ENCODE results near the gene PRF1.

- no peak for TF ChIP-seq CTCF (IDR thresholded peaks at IDR 0.05 in 8 of 11, conservative IDR thresholded peaks at IDR 0.05 in 3 of 11)
- no peak for TF ChIP-seq POLR2A (IDR thresholded peaks at IDR 0.05)
- TF ChIP-seq POLR2AphosphoS5 (IDR thresholded peaks at IDR 0.05) = no peak
These were observed 11.7 kb downstream of the PRF1 start for GRCh38 chr10:70590655-70591416.

All from spleen (tissue), 7 donors.